AG10803 (cell line): ENCODE data around the gene E2F6.
"Not testable (repeated sequence)": the region's sequence is repeated elsewhere in the genome, so short reads cannot be mapped to it uniquely, and the experiment has no call there.

Experiments
- DNase-seq: peaks from one replicate; pipeline ENCODE4 v3.0.0; 2010; ENCODE audit warnings: low read depth
- H3K4me3 ChIP-seq: 2 replicates; pipeline ENCODE4 v1.5.1; 2011; ENCODE audit warnings: mild to moderate bottlenecking, low read length, control low read depth
- CTCF ChIP-seq: conservative IDR thresholded peaks from 2 replicates; pipeline ENCODE4 v1.5.1; 2011; ENCODE audit warnings: mild to moderate bottlenecking, low read length, control low read depth, inconsistent platforms

Gene E2F6

GRCh38 chr2:11409572-11409959 is 56.4 kb downstream of the E2F6 start:
- no peak overlapping the region for H3K4me3 ChIP-seq
- no peak for DNase-seq
- no peak for TF ChIP-seq CTCF

- DNase-seq, result no peak
- TF ChIP-seq CTCF, result no peak
- H3K4me3 ChIP-seq, result no peak overlapping the region
Measured at GRCh38 chr2:11408959-11409571, 56.9 kb downstream of the E2F6 start.

GRCh38 chr2:11407413-11407812 is 58.5 kb downstream of the E2F6 start:
- DNase-seq, result no peak
- no peak for TF ChIP-seq CTCF
- no peak overlapping the region for H3K4me3 ChIP-seq

- peak; percentile 87 for DNase-seq
- no peak overlapping the region for H3K4me3 ChIP-seq
- TF ChIP-seq CTCF, result no peak
Measured at GRCh38 chr2:11406958-11407381, 59.0 kb downstream of the E2F6 start.

- 0 out of 2 replicates have a peak overlapping the region, but pooled peaks have one; percentile 22 for H3K4me3 ChIP-seq
- DNase-seq, result peak; percentile 82
- no peak for TF ChIP-seq CTCF
Measured at GRCh38 chr2:11406267-11406957, 59.5 kb downstream of the E2F6 start.

- no peak for DNase-seq
- no peak for TF ChIP-seq CTCF
- no peak overlapping the region for H3K4me3 ChIP-seq
Measured at GRCh38 chr2:11405599-11406266, 60.2 kb downstream of the E2F6 start.

GRCh38 chr2:11405074-11405406 is 60.9 kb downstream of the E2F6 start:
- H3K4me3 ChIP-seq, DNase-seq: not testable (repeated sequence)
